ENCODE results near the gene NHEJ1.

Gene NHEJ1

DNA sequence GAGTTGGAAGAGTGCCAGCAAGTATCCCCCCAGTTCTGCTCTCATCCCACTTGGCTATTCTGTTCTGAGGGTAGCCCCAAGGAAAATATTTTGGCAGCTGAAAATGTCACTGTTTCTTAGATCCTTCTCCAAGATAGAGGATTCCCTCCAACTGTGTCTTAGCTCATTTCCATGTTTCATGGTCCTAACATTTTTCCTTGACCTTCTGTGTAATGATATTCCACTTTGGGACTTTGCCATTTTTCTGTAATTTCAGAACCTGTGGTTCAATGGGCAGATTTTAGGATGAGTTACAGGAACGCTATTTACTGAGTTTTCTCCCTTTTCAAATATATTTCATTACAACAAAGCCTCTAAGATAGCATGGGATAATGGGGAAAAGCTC, 34.7 kb downstream of the NHEJ1 start:
- TF ChIP-seq SUZ12 (IDR thresholded peaks at IDR 0.05; ENCODE audit: extremely low read depth, insufficient read depth, insufficient read length) = no peak
- no peak for TF ChIP-seq ZNF274 (IDR thresholded peaks at IDR 0.05; ENCODE audit: low read depth, low read length)
- TF ChIP-seq YY1 (IDR thresholded peaks at IDR 0.05; ENCODE audit: insufficient read depth, insufficient read length) = no peak
- Histone ChIP-seq H3K9me3 (ENCODE audit: insufficient read depth, low read length) (no peaks in the 10 kb centered on the region), H3K9ac (ENCODE audit: insufficient read length, low read depth) (no peak overlapping the region), H3K4me1 (ENCODE audit: insufficient read depth, insufficient read length) (no peaks in the 10 kb centered on the region), H3K27me3 (ENCODE audit: insufficient read depth, insufficient read length) (no peaks in the 10 kb centered on the region), H3K36me3 (ENCODE audit: insufficient read depth, insufficient read length, low read length) (no peaks in the 10 kb centered on the region), H3K4me3 (ENCODE audit: insufficient read length, low read depth) (no peak overlapping the region)
- no peak for DNase-seq (ENCODE audit: low read depth, low spot score)

GRCh38 chr2:219125225-219125885, 35.3 kb downstream of the NHEJ1 start:
- no peak for DNase-seq (ENCODE audit: low read depth, low spot score)
- Histone ChIP-seq H3K27me3 (ENCODE audit: insufficient read depth, insufficient read length) (no peaks in the 10 kb centered on the region), H3K9me3 (ENCODE audit: insufficient read depth, low read length) (no peaks in the 10 kb centered on the region), H3K36me3 (ENCODE audit: insufficient read depth, insufficient read length, low read length) (no peaks in the 10 kb centered on the region), H3K4me3 (ENCODE audit: insufficient read length, low read depth) (no peak overlapping the region), H3K9ac (ENCODE audit: insufficient read length, low read depth) (no peak overlapping the region), H3K4me1 (ENCODE audit: insufficient read depth, insufficient read length) (no peaks in the 10 kb centered on the region)
- TF ChIP-seq SUZ12 (IDR thresholded peaks at IDR 0.05; ENCODE audit: extremely low read depth, insufficient read depth, insufficient read length) (no peak), YY1 (IDR thresholded peaks at IDR 0.05; ENCODE audit: insufficient read depth, insufficient read length) (no peak), ZNF274 (IDR thresholded peaks at IDR 0.05; ENCODE audit: low read depth, low read length) (no peak)

GRCh38 chr2:219124381-219125110, 36.1 kb downstream of the NHEJ1 start:
- H3K27me3 ChIP-seq (ENCODE audit: insufficient read depth, insufficient read length) = no peaks in the 10 kb centered on the region
- TF ChIP-seq ZNF274 (IDR thresholded peaks at IDR 0.05; ENCODE audit: low read depth, low read length) = no peak
- no peak for TF ChIP-seq YY1 (IDR thresholded peaks at IDR 0.05; ENCODE audit: insufficient read depth, insufficient read length)
- no peak for TF ChIP-seq SUZ12 (IDR thresholded peaks at IDR 0.05; ENCODE audit: extremely low read depth, insufficient read depth, insufficient read length)
- no peak overlapping the region for H3K9ac ChIP-seq (ENCODE audit: insufficient read length, low read depth)
- H3K4me1 ChIP-seq (ENCODE audit: insufficient read depth, insufficient read length) = no peaks in the 10 kb centered on the region
- DNase-seq (ENCODE audit: low read depth, low spot score) = no peak
- H3K9me3 ChIP-seq (ENCODE audit: insufficient read depth, low read length) = no peaks in the 10 kb centered on the region
- no peaks in the 10 kb centered on the region for H3K36me3 ChIP-seq (ENCODE audit: insufficient read depth, insufficient read length, low read length)
- no peak overlapping the region for H3K4me3 ChIP-seq (ENCODE audit: insufficient read length, low read depth)

GRCh38 chr2:219123356-219124135, 37.1 kb downstream of the NHEJ1 start:
- no peaks in the 10 kb centered on the region for H3K36me3 ChIP-seq (ENCODE audit: insufficient read depth, insufficient read length, low read length)
- no peak for DNase-seq (ENCODE audit: low read depth, low spot score)
- peaks cover 2% of the 10 kb centered on the region for H3K4me1 ChIP-seq (ENCODE audit: insufficient read depth, insufficient read length)
- no peak for TF ChIP-seq YY1 (IDR thresholded peaks at IDR 0.05; ENCODE audit: insufficient read depth, insufficient read length)
- no peak for TF ChIP-seq SUZ12 (IDR thresholded peaks at IDR 0.05; ENCODE audit: extremely low read depth, insufficient read depth, insufficient read length)
- H3K4me3 ChIP-seq (ENCODE audit: insufficient read length, low read depth) = no peak overlapping the region
- no peak overlapping the region for H3K9ac ChIP-seq (ENCODE audit: insufficient read length, low read depth)
- H3K9me3 ChIP-seq (ENCODE audit: insufficient read depth, low read length) = no peaks in the 10 kb centered on the region
- no peaks in the 10 kb centered on the region for H3K27me3 ChIP-seq (ENCODE audit: insufficient read depth, insufficient read length)

- Histone ChIP-seq H3K9ac (ENCODE audit: insufficient read length, low read depth) (no peak overlapping the region), H3K9me3 (ENCODE audit: insufficient read depth, low read length) (no peaks in the 10 kb centered on the region), H3K27me3 (ENCODE audit: insufficient read depth, insufficient read length) (no peaks in the 10 kb centered on the region), H3K4me3 (ENCODE audit: insufficient read length, low read depth) (no peak overlapping the region), H3K4me1 (ENCODE audit: insufficient read depth, insufficient read length) (peaks cover 2% of the 10 kb centered on the region), H3K36me3 (ENCODE audit: insufficient read depth, insufficient read length, low read length) (no peaks in the 10 kb centered on the region)
- DNase-seq (ENCODE audit: low read depth, low spot score) = no peak
- TF ChIP-seq ZNF274 (IDR thresholded peaks at IDR 0.05; ENCODE audit: low read depth, low read length) (no peak), SUZ12 (IDR thresholded peaks at IDR 0.05; ENCODE audit: extremely low read depth, insufficient read depth, insufficient read length) (no peak), YY1 (IDR thresholded peaks at IDR 0.05; ENCODE audit: insufficient read depth, insufficient read length) (no peak)
Observed at GRCh38 chr2:219122202-219122980, 38.2 kb downstream of the NHEJ1 start.

- H3K27me3 ChIP-seq (ENCODE audit: insufficient read depth, insufficient read length) = no peaks in the 10 kb centered on the region
- no peak for DNase-seq (ENCODE audit: low read depth, low spot score)
- no peaks in the 10 kb centered on the region for H3K36me3 ChIP-seq (ENCODE audit: insufficient read depth, insufficient read length, low read length)
- H3K9me3 ChIP-seq (ENCODE audit: insufficient read depth, low read length) = no peaks in the 10 kb centered on the region
- TF ChIP-seq SUZ12 (IDR thresholded peaks at IDR 0.05; ENCODE audit: extremely low read depth, insufficient read depth, insufficient read length) (no peak), YY1 (IDR thresholded peaks at IDR 0.05; ENCODE audit: insufficient read depth, insufficient read length) (no peak), ZNF274 (IDR thresholded peaks at IDR 0.05; ENCODE audit: low read depth, low read length) (no peak)
- no peak overlapping the region for H3K4me3 ChIP-seq (ENCODE audit: insufficient read length, low read depth)
- H3K9ac ChIP-seq (ENCODE audit: insufficient read length, low read depth) = no peak overlapping the region
- H3K4me1 ChIP-seq (ENCODE audit: insufficient read depth, insufficient read length) = peaks cover 2% of the 10 kb centered on the region
Observed at GRCh38 chr2:219120082-219120481, 40.5 kb downstream of the NHEJ1 start.
